Nephron progenitor cell (in vitro differentiated cells): Measurements from ENCODE around the gene MAST4.

ENCODE experiments used
- DNase-seq: peaks from one replicate; pipeline ENCODE4 v3.0.0; 2021
- H3K27ac Mint-ChIP-seq: 2 replicates; pipeline ENCODE4 v1.8.0; 2021; ENCODE audit warnings: mild to moderate bottlenecking, moderate library complexity, mixed read lengths
- H3K27me3 Mint-ChIP-seq: 2 replicates; pipeline ENCODE4 v1.8.0; 2021; ENCODE audit warnings: mild to moderate bottlenecking, low read depth, mixed read lengths; ENCODE audit not compliant: poor library complexity
- H3K36me3 Mint-ChIP-seq: 2 replicates; pipeline ENCODE4 v1.8.0; 2021; ENCODE audit warnings: low read depth, mixed read lengths
- H3K4me1 Mint-ChIP-seq: 2 replicates; pipeline ENCODE4 v1.8.0; 2021; ENCODE audit warnings: mixed read lengths
- H3K4me3 Mint-ChIP-seq: 2 replicates; pipeline ENCODE4 v1.8.0; 2021; ENCODE audit warnings: mild to moderate bottlenecking, moderate library complexity, mixed read lengths
- H3K9me3 Mint-ChIP-seq: 2 replicates; pipeline ENCODE4 v1.8.0; 2021; ENCODE audit warnings: mild to moderate bottlenecking, moderate library complexity, mixed read lengths
- TF ChIP-seq, protein P1 (sequence below): fragments of 200-600 bp; sonication (generic); IDR thresholded peaks from 2 replicates; pipeline ENCODE4 v1.5.0; 2021; ENCODE audit warnings: antibody characterized with exemption

MAST4 gene

GRCh38 chr5:67160985-67161384, 564.8 kb downstream of the MAST4 start:
- H3K36me3 Mint-ChIP-seq = peaks cover 27% of the 10 kb centered on the region
- TF ChIP-seq, protein P1, sequence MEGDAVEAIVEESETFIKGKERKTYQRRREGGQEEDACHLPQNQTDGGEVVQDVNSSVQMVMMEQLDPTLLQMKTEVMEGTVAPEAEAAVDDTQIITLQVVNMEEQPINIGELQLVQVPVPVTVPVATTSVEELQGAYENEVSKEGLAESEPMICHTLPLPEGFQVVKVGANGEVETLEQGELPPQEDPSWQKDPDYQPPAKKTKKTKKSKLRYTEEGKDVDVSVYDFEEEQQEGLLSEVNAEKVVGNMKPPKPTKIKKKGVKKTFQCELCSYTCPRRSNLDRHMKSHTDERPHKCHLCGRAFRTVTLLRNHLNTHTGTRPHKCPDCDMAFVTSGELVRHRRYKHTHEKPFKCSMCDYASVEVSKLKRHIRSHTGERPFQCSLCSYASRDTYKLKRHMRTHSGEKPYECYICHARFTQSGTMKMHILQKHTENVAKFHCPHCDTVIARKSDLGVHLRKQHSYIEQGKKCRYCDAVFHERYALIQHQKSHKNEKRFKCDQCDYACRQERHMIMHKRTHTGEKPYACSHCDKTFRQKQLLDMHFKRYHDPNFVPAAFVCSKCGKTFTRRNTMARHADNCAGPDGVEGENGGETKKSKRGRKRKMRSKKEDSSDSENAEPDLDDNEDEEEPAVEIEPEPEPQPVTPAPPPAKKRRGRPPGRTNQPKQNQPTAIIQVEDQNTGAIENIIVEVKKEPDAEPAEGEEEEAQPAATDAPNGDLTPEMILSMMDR = no peak
- no peak for DNase-seq
- H3K9me3 Mint-ChIP-seq = no peaks in the 10 kb centered on the region
- H3K27me3 Mint-ChIP-seq = no peaks in the 10 kb centered on the region
- no peak overlapping the region for H3K27ac Mint-ChIP-seq
- H3K4me3 Mint-ChIP-seq = no peak overlapping the region
- H3K4me1 Mint-ChIP-seq = peaks cover 28% of the 10 kb centered on the region

- Mint-ChIP-seq H3K4me1 (peaks cover 29% of the 10 kb centered on the region), H3K9me3 (no peaks in the 10 kb centered on the region), H3K36me3 (peaks cover 28% of the 10 kb centered on the region), H3K27ac (no peak overlapping the region), H3K4me3 (no peak overlapping the region), H3K27me3 (no peaks in the 10 kb centered on the region)
- no peak for DNase-seq
- TF ChIP-seq, protein P1 = no peak
Observed at GRCh38 chr5:67161767-67162166, 565.6 kb downstream of the MAST4 start.

GRCh38 chr5:67163231-67163756, 567.1 kb downstream of the MAST4 start:
- H3K4me1 Mint-ChIP-seq = peaks cover 31% of the 10 kb centered on the region
- no peaks in the 10 kb centered on the region for H3K27me3 Mint-ChIP-seq
- no peak overlapping the region for H3K27ac Mint-ChIP-seq
- H3K9me3 Mint-ChIP-seq = no peaks in the 10 kb centered on the region
- no peak overlapping the region for H3K4me3 Mint-ChIP-seq
- TF ChIP-seq, protein P1 = no peak
- DNase-seq = no peak
- H3K36me3 Mint-ChIP-seq = peaks cover 31% of the 10 kb centered on the region

- DNase-seq = no peak
- TF ChIP-seq, protein P1 = no peak
- no peak overlapping the region for H3K4me3 Mint-ChIP-seq
- H3K9me3 Mint-ChIP-seq = no peaks in the 10 kb centered on the region
- peaks cover 38% of the 10 kb centered on the region for H3K4me1 Mint-ChIP-seq
- peaks cover 31% of the 10 kb centered on the region for H3K36me3 Mint-ChIP-seq
- no peaks in the 10 kb centered on the region for H3K27me3 Mint-ChIP-seq
- no peak overlapping the region for H3K27ac Mint-ChIP-seq
Observed at GRCh38 chr5:67163863-67164595, 567.8 kb downstream of the MAST4 start.

GRCh38 chr5:67164856-67165525, 568.8 kb downstream of the MAST4 start:
- no peak overlapping the region for H3K4me3 Mint-ChIP-seq

More at GRCh38 chr5:67164856-67165525, 568.8 kb downstream of the MAST4 start:
- Mint-ChIP-seq H3K36me3 (peaks cover 31% of the 10 kb centered on the region), H3K9me3 (no peaks in the 10 kb centered on the region), H3K4me1 (peaks cover 42% of the 10 kb centered on the region), H3K27me3 (no peaks in the 10 kb centered on the region), H3K27ac (no peak overlapping the region)
- no peak for DNase-seq
- TF ChIP-seq, protein P1 = no peak
